T follicular helper cell (primary cell): Measurements from ENCODE around the gene KIAA1586.
"Not testable (repeated sequence)": the region's sequence is repeated elsewhere in the genome, so short reads cannot be mapped to it uniquely, and the experiment has no call there.

Source experiments
- DNase-seq: peaks from one replicate; pipeline ENCODE4 v3.0.0-alpha.2; 2020; ENCODE audit warnings: low read depth
- total RNA-seq, 2 experiments: gene quantifications; one replicate each; lab custom pipeline; 2026; lab: John Stamatoyannopoulos, UW

Gene KIAA1586
- total RNA-seq = 14.8 to 16.3 reads per million in 2 experiments

GRCh38 chr6:57046332-57047256, at the start of gene KIAA1586:
TSS of gene KIAA1586 (plus strand) at chr6:57046693. CDS start at chr6:57046756, 63 bp downstream.
- peak; percentile 64 for DNase-seq

- no peak for DNase-seq
Observed at GRCh38 chr6:56999049-56999448, 47.4 kb upstream of the KIAA1586 start.

- DNase-seq = not testable (repeated sequence)
Observed at GRCh38 chr6:56999748-57000147, 46.7 kb upstream of the KIAA1586 start.

GRCh38 chr6:57002197-57002596, 44.3 kb upstream of the KIAA1586 start:
- no peak for DNase-seq

- DNase-seq = no peak
Observed at GRCh38 chr6:57004292-57004691, 42.2 kb upstream of the KIAA1586 start.

GRCh38 chr6:57006101-57006500, 40.4 kb upstream of the KIAA1586 start:
- no peak for DNase-seq

- DNase-seq = not testable (repeated sequence)
Observed at GRCh38 chr6:57008069-57008468, 38.4 kb upstream of the KIAA1586 start.

- DNase-seq = no peak
Observed at GRCh38 chr6:57013521-57013926, 33.0 kb upstream of the KIAA1586 start.

GRCh38 chr6:57017069-57017468, 29.4 kb upstream of the KIAA1586 start:
- DNase-seq = no peak

- DNase-seq = no peak
Observed at GRCh38 chr6:57017841-57018240, 28.7 kb upstream of the KIAA1586 start.

GRCh38 chr6:57019434-57019833, 27.1 kb upstream of the KIAA1586 start:
- DNase-seq = no peak

GRCh38 chr6:57021086-57021720, 25.3 kb upstream of the KIAA1586 start:
- no peak for DNase-seq

GRCh38 chr6:57024321-57024720, 22.2 kb upstream of the KIAA1586 start:
- DNase-seq = no peak

- no peak for DNase-seq
Observed at GRCh38 chr6:57024775-57025174, 21.7 kb upstream of the KIAA1586 start.

GRCh38 chr6:57026001-57026400, 20.5 kb upstream of the KIAA1586 start:
- DNase-seq = no peak

- no peak for DNase-seq
Observed at GRCh38 chr6:57027301-57027700, 19.2 kb upstream of the KIAA1586 start.

- DNase-seq = no peak
Observed at GRCh38 chr6:57029213-57029612, 17.3 kb upstream of the KIAA1586 start.

- DNase-seq = no peak
Observed at GRCh38 chr6:57033228-57033627, 13.3 kb upstream of the KIAA1586 start.

- no peak for DNase-seq
Observed at GRCh38 chr6:57035549-57035948, 10.9 kb upstream of the KIAA1586 start.

- DNase-seq = no peak
Observed at GRCh38 chr6:57038906-57039305, 7.6 kb upstream of the KIAA1586 start.

GRCh38 chr6:57040011-57040410, 6.5 kb upstream of the KIAA1586 start:
- no peak for DNase-seq

GRCh38 chr6:57044061-57044460, 2.4 kb upstream of the KIAA1586 start:
- DNase-seq = not testable (repeated sequence)

GRCh38 chr6:57044568-57044967, 1.9 kb upstream of the KIAA1586 start:
- DNase-seq = no peak
